ENCODE measurements around the gene ABCC2. TPM values are rescaled to one million over a fixed set of nuclear protein-coding genes. Genes with fewer than 3 reads are reported as not detected.

The ABCC2 gene
- total RNA-seq, 1 experiment from 2014 or later: 129 TPM

DNA sequence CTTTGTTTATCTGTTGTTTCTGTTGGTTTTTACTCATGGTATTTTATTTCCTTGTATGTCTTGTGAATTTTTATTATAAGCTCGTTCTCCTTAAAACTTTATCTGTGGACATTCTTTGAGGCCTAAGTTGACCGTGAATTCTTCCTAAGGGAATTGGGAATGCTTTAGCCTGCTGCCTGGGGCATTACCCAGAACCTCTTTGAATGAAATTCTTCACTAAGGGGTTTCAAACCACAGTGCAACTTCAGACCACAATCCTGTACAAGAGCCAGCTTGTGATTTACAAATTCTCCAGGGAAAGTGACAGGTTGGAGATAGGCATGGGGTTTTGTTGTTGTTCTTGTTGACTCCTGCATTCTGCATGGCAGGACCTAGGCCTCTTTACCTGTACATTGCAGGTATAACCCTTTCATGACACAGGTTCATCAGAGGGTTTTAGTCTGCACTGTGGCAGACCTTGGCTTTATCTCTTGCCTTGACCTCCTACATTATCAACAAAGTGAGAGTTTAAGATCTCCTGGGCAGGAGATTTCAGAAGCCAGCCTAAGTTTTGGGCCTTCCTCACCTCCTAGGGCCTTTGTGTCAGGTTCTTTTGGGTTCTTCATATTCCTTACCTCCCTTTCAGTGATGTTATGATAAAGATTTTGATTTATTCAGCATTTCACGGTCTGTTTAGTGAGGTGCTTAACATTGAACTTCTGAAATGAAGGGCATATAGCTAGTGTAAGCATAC lies 70.2 kb downstream of the ABCC2 start:
- no peaks in the 10 kb centered on the region for H3K9me3 Mint-ChIP-seq (ENCODE audit: unreplicated experiment)
- no peaks in the 10 kb centered on the region for H3K9me3 ChIP-seq
- DNase-seq: no peak
- no peak overlapping the region for H3K4me3 ChIP-seq (ENCODE audit: low read depth, low read length)
- H3K36me3 Mint-ChIP-seq (ENCODE audit: insufficient read depth, unreplicated experiment): peaks cover 65% of the 10 kb centered on the region
- POLR2A ChIA-PET: no interaction called here
- no peaks in the 10 kb centered on the region for H3K27me3 ChIP-seq (replicated peaks; ENCODE audit: control insufficient read depth, insufficient read depth, low read length)
- H3K4me1 Mint-ChIP-seq (ENCODE audit: low read depth, unreplicated experiment): peaks cover 27% of the 10 kb centered on the region
- CTCF ChIA-PET: no interaction called here
- TF ChIP-seq, protein P1, sequence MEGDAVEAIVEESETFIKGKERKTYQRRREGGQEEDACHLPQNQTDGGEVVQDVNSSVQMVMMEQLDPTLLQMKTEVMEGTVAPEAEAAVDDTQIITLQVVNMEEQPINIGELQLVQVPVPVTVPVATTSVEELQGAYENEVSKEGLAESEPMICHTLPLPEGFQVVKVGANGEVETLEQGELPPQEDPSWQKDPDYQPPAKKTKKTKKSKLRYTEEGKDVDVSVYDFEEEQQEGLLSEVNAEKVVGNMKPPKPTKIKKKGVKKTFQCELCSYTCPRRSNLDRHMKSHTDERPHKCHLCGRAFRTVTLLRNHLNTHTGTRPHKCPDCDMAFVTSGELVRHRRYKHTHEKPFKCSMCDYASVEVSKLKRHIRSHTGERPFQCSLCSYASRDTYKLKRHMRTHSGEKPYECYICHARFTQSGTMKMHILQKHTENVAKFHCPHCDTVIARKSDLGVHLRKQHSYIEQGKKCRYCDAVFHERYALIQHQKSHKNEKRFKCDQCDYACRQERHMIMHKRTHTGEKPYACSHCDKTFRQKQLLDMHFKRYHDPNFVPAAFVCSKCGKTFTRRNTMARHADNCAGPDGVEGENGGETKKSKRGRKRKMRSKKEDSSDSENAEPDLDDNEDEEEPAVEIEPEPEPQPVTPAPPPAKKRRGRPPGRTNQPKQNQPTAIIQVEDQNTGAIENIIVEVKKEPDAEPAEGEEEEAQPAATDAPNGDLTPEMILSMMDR (IDR thresholded peaks at IDR 0.05; ENCODE audit: insufficient read depth in 1 of 2, low read depth in 1 of 2, low read length in 1 of 2, severe bottlenecking in 1 of 2, unreplicated experiment in 1 of 2): no peak
- intact Hi-C loops (cut with micrococcal nuclease; ENCODE audit: unreplicated experiment): no loop called here
- BruUV-seq (replicated peaks): no TSS peak
- no peaks in the 10 kb centered on the region for H3K27me3 Mint-ChIP-seq (ENCODE audit: insufficient read depth, unreplicated experiment)
- peaks cover 19% of the 10 kb centered on the region for H3K4me1 ChIP-seq
- peaks cover 7% of the 10 kb centered on the region for H3K36me3 ChIP-seq (ENCODE audit: control insufficient read depth, insufficient read depth, low read length)
- no peak overlapping the region for H3K27ac Mint-ChIP-seq (ENCODE audit: unreplicated experiment)
- no peak overlapping the region for H3K4me3 Mint-ChIP-seq (ENCODE audit: unreplicated experiment)

DNA sequence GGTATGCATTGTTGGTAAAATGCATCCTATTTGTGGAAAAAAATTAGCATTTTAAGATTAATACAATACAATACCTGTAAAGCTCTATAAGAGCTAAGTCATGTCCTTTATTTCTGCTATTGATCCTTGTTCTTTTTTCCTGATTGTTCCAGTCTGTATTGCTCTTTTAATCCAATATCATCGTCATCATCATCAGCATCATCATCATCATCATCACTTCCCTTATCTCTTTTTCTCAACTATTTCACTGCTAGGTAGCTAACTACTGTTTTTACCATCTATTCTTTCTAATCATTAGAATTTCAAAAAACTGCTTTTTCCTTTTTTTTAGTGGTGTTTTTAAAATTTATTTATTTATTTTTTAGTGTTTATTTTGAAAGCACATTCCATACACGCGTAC lies 71.2 kb downstream of the ABCC2 start:
- no TSS peak for BruUV-seq (replicated peaks)
- peaks cover 16% of the 10 kb centered on the region for H3K4me1 ChIP-seq
- Mint-ChIP-seq H3K4me1 (ENCODE audit: low read depth, unreplicated experiment) (peaks cover 27% of the 10 kb centered on the region), H3K9me3 (ENCODE audit: unreplicated experiment) (no peaks in the 10 kb centered on the region), H3K4me3 (ENCODE audit: unreplicated experiment) (no peak overlapping the region), H3K36me3 (ENCODE audit: insufficient read depth, unreplicated experiment) (peaks cover 58% of the 10 kb centered on the region), H3K27me3 (ENCODE audit: insufficient read depth, unreplicated experiment) (no peaks in the 10 kb centered on the region), H3K27ac (ENCODE audit: unreplicated experiment) (no peak overlapping the region)
- no peaks in the 10 kb centered on the region for H3K27me3 ChIP-seq (replicated peaks; ENCODE audit: control insufficient read depth, insufficient read depth, low read length)
- no peaks in the 10 kb centered on the region for H3K9me3 ChIP-seq
- no peak overlapping the region for H3K4me3 ChIP-seq (ENCODE audit: low read depth, low read length)
- TF ChIP-seq, protein P1 (IDR thresholded peaks at IDR 0.05; ENCODE audit: insufficient read depth in 1 of 2, low read depth in 1 of 2, low read length in 1 of 2, severe bottlenecking in 1 of 2, unreplicated experiment in 1 of 2): no peak
- DNase-seq: no peak
- peaks cover 5% of the 10 kb centered on the region for H3K36me3 ChIP-seq (ENCODE audit: control insufficient read depth, insufficient read depth, low read length)
- ChIA-PET CTCF (interaction anchor here (0.9 kb wide), 1 partner anchor 8 kb away, joined by 3 read pairs; no protein-coding TSS in a partner anchor), POLR2A (no interaction called here)
- intact Hi-C loops (cut with micrococcal nuclease; ENCODE audit: unreplicated experiment): no loop called here

DNA sequence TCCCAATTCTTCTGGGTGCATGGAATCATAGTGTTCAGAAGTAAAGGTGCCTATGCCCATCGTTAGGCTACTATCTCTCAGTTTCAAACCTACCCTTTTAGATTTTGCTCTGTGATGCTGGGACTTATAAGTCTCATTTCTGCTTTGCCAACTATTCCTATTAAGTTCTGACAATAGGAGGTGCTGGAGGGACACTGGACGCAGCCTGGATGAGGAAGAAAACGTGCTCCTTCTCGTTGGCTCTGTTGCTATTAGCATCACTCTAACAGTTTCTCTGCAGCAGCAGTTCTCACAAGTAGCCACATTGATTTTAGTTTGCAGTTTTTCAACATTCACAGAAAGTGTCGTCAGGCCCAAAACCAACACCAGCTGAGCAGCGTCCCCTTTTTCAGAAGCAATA lies 72.4 kb downstream of the ABCC2 start:
- Mint-ChIP-seq H3K4me3 (ENCODE audit: unreplicated experiment) (no peak overlapping the region), H3K36me3 (ENCODE audit: insufficient read depth, unreplicated experiment) (peaks cover 46% of the 10 kb centered on the region), H3K4me1 (ENCODE audit: low read depth, unreplicated experiment) (peaks cover 32% of the 10 kb centered on the region), H3K9me3 (ENCODE audit: unreplicated experiment) (no peaks in the 10 kb centered on the region), H3K27me3 (ENCODE audit: insufficient read depth, unreplicated experiment) (no peaks in the 10 kb centered on the region), H3K27ac (ENCODE audit: unreplicated experiment) (no peak overlapping the region)
- TF ChIP-seq, protein P1 (IDR thresholded peaks at IDR 0.05; ENCODE audit: insufficient read depth in 1 of 2, low read depth in 1 of 2, low read length in 1 of 2, severe bottlenecking in 1 of 2, unreplicated experiment in 1 of 2): no peak
- DNase-seq: peak in 1 of 2 experiments; percentile 40
- no TSS peak for BruUV-seq (replicated peaks)
- no peaks in the 10 kb centered on the region for H3K27me3 ChIP-seq (replicated peaks; ENCODE audit: control insufficient read depth, insufficient read depth, low read length)
- no peak overlapping the region for H3K4me3 ChIP-seq (ENCODE audit: low read depth, low read length)
- no peaks in the 10 kb centered on the region for H3K9me3 ChIP-seq
- ChIA-PET POLR2A (no interaction called here), CTCF (no interaction called here)
- H3K36me3 ChIP-seq (ENCODE audit: control insufficient read depth, insufficient read depth, low read length): peaks cover 5% of the 10 kb centered on the region; the same call in 1 of the 2 replicates
- intact Hi-C loops (cut with micrococcal nuclease; ENCODE audit: unreplicated experiment): no loop called here
- peaks cover 4% of the 10 kb centered on the region for H3K4me1 ChIP-seq
